A549 (cell line): ENCODE results near the gene DEAF1. TPM values are rescaled to one million over a fixed set of nuclear protein-coding genes. Genes with fewer than 3 reads are reported as not detected.

Experiments
- ATAC-seq, 2 experiments: fragments of 200-7000 bp in 1 of 2; fragments of >200 bp in 1 of 2; cut with Nextera tagmentation in 1 of 2; cut with Tn5 transposase in 1 of 2; 3 replicates each; pipeline versions ENCODE4 v1.8.0 to v1.9.1; 2018 to 2020; ENCODE audit warnings: mild to moderate bottlenecking in 1 of 2, moderate library complexity in 1 of 2
- CTCF ChIA-PET: fragments of 300-600 bp; sonication (Branson Sonifier 250); formaldehyde crosslinking; extraction: SDS; loops from one replicate; lab custom pipeline; 2021; ENCODE audit warnings: antibody characterized with exemption, inconsistent platforms; lab: Yijun Ruan, JAX
- POLR2A ChIA-PET: fragments of 350-600 bp; formaldehyde crosslinking; extraction: SDS; loops from one replicate; lab custom pipeline; 2021; ENCODE audit warnings: antibody characterized with exemption, inconsistent platforms; lab: Yijun Ruan, JAX
- DNase-seq, 2 experiments: peaks; one replicate each; pipeline versions ENCODE4 v3.0.0 to v3.0.0-alpha.2; 2011 to 2016; ENCODE audit warnings: low read depth in 1 of 2, low spot score in 1 of 2
- FAIRE-seq: peaks from 2 replicates; lab custom pipeline; 2011; peaks lifted over from hg19 to GRCh38; lab: Jason Lieb, UNC
- H3K27ac ChIP-seq, 2 experiments: fragments of >200 bp; sonication (Bioruptor Twin); formaldehyde crosslinking; 3 replicates each; pipeline ENCODE4 v1.5.1; 2016 to 2017
- H3K4me1 ChIP-seq: fragments of >200 bp; sonication (Bioruptor Twin); formaldehyde crosslinking; 3 replicates; pipeline ENCODE4 v1.6.1; 2016
- H3K4me2 ChIP-seq: fragments of >200 bp; sonication (Bioruptor Twin); formaldehyde crosslinking; 3 replicates; pipeline ENCODE4 v1.6.1; 2016
- H3K4me3 ChIP-seq: fragments of >200 bp; sonication (Bioruptor Twin); formaldehyde crosslinking; 3 replicates; pipeline ENCODE4 v1.5.1; 2016
- H3K9me3 ChIP-seq: fragments of >200 bp; sonication (Bioruptor Twin); formaldehyde crosslinking; 3 replicates; pipeline ENCODE4 v1.6.1; 2016
- EHF ChIP-seq: fragments of 250-450 bp; sonication (Bioruptor Pico); IDR thresholded peaks from 2 replicates; pipeline ENCODE4 v1.5.0; 2020; ENCODE audit warnings: mild to moderate bottlenecking
- FOSB ChIP-seq: fragments of 250-450 bp; sonication (Bioruptor Pico); IDR thresholded peaks from 2 replicates; pipeline ENCODE4 v1.5.0; 2020; ENCODE audit warnings: mild to moderate bottlenecking, moderate library complexity
- FOSL2 ChIP-seq, 2 experiments: fragments of 450-650 bp in 1 of 2; fragments of >200 bp in 1 of 2; sonication (Bioruptor Twin) in 1 of 2; formaldehyde crosslinking; IDR thresholded peaks; 2 replicates each; pipeline versions ENCODE4 v1.5.0 to v1.6.1; 2016 to 2020; ENCODE audit warnings: mild to moderate bottlenecking in 1 of 2, moderate library complexity in 1 of 2
- GATA3 ChIP-seq: IDR thresholded peaks from 2 replicates; pipeline ENCODE4 v1.6.1; 2012; ENCODE audit warnings: borderline replicate concordance
- HEYL ChIP-seq: fragments of 250-450 bp; sonication (Bioruptor Pico); IDR thresholded peaks from 2 replicates; pipeline ENCODE4 v1.8.0; 2021; ENCODE audit warnings: mild to moderate bottlenecking, moderate library complexity
- KDM1A ChIP-seq: fragments of 200-600 bp; sonication (generic); IDR thresholded peaks from 2 replicates; pipeline ENCODE4 v1.6.1; 2016; ENCODE audit warnings: low read depth, mild to moderate bottlenecking
- KDM5A ChIP-seq: fragments of 200-600 bp; sonication (generic); IDR thresholded peaks from 2 replicates; pipeline ENCODE4 v1.6.1; 2016; ENCODE audit warnings: antibody characterized with exemption, mild to moderate bottlenecking
- NR3C1 ChIP-seq: fragments of >200 bp; sonication (Bioruptor Twin); formaldehyde crosslinking; IDR thresholded peaks from 3 replicates; pipeline ENCODE4 v1.6.1; 2017
- POLR2A ChIP-seq: IDR thresholded peaks from 2 replicates; pipeline ENCODE4 v1.6.1; 2012; ENCODE audit warnings: mild to moderate bottlenecking, low read length
- ZSCAN20 ChIP-seq: fragments of 250-450 bp; sonication (Bioruptor Pico); IDR thresholded peaks from 2 replicates; pipeline ENCODE4 v1.8.0; 2022; ENCODE audit warnings: mild to moderate bottlenecking, moderate library complexity
- whole genome bisulfite sequencing: methylation state at CpG from one replicate; pipeline ENCODE4 v1.1.6; 2017; ENCODE audit errors: missing lambda C conversion rate; 5-methylcytosine and 5-hydroxymethylcytosine counted together
- polyA plus RNA-seq, 4 experiments: library from polyadenylated mRNA; depleted of rRNA in 3 of 4; stranded (reverse); fragments of >200 nt; fragmentation: RNase III in 1 of 4; extraction: RNeasy Plus Mini Kit Qiagen cat#74134 plus additional on column Dnase treatment in 1 of 4; gene quantifications; 2 replicates in 3 of 4; 3 replicates in 1 of 4; pipeline ENCODE4 v1.2.3, GENCODE V29; 2011 to 2017
- TF ChIP-seq, protein P1 (sequence below): fragments of 250-450 bp; sonication (Bioruptor Pico); IDR thresholded peaks from 2 replicates; pipeline ENCODE4 v1.5.0; 2021; ENCODE audit warnings: mild to moderate bottlenecking, moderate library complexity, borderline replicate concordance
- TF ChIP-seq, protein P2 (sequence below): fragments of >200 bp; sonication (Bioruptor Twin); formaldehyde crosslinking; IDR thresholded peaks from 2 replicates; pipeline ENCODE4 v1.6.1; 2016
- TF ChIP-seq, protein P3 (sequence below): IDR thresholded peaks from 2 replicates; pipeline ENCODE4 v1.6.1; 2012
- TF ChIP-seq, protein P4 (sequence below): IDR thresholded peaks from 2 replicates; pipeline ENCODE4 v1.6.1; 2012; ENCODE audit warnings: low read depth, borderline replicate concordance
- TF ChIP-seq, protein P5 (sequence below): fragments of 200-600 bp; sonication (generic); IDR thresholded peaks from 2 replicates; pipeline ENCODE4 v1.6.1; 2016; ENCODE audit warnings: antibody characterized with exemption, mild to moderate bottlenecking, moderate library complexity
- TF ChIP-seq, protein P6 (sequence below): fragments of 150-350 bp; IDR thresholded peaks from 2 replicates; pipeline ENCODE4 v1.6.1; 2014; ENCODE audit warnings: low read depth, mild to moderate bottlenecking, low read length

Gene DEAF1
- polyA plus RNA-seq, 2 of the 4 experiments (the other 2 are of a cell fraction) = 16.0 to 24.0 TPM

DNA sequence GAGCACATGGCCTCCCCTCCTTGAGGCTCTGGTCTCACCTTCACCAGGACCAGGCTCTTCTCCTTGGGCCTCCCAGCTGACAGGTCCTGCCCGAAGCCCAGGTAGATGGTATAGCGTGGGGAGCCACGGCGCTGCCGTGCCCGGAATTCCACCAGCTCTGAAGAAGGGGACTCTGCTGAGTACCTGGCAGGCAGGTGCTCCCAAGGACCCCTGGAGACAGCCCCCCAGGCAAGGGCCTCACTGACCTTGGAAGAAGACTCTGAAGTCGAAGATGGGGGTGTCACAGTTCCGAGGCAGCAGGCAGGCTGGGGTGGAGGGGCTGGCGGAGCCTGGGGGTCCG, 82.1 kb downstream of the DEAF1 start:
- FAIRE-seq = no peak
- DNase-seq = no peak
- ATAC-seq = no peak
- no peak overlapping the region for H3K4me2 ChIP-seq
- ChIA-PET POLR2A (interaction anchor here (1.0 to 1.5 kb wide), 2 partner anchors 37 kb away, joined by 4 to 5 read pairs; partner anchors contain the start of gene PHRF1), CTCF (interaction anchor here (0.7 to 1.5 kb wide), 5 partner anchors 10 to 111 kb away, joined by 3 to 5 read pairs (median 3); no protein-coding TSS in a partner anchor)
- peaks cover 13% of the 10 kb centered on the region; the same call in 2 of the 3 replicates for H3K4me1 ChIP-seq
- H3K4me3 ChIP-seq = no peak overlapping the region
- no peaks in the 10 kb centered on the region for H3K9me3 ChIP-seq
- no peak overlapping the region for H3K27ac ChIP-seq
- 98% methylated on average over 6 of the region's 10 CpGs for WGBS
- TF ChIP-seq POLR2A (no peak), EHF (CRISPR knock-in tag) (no peak), FOSB (CRISPR knock-in tag) (no peak), NR3C1 (no peak), KDM5A (no peak), FOSL2 (IDR thresholded peaks at IDR 0.05) (no peak), FOSL2 (CRISPR knock-in tag; IDR thresholded peaks at IDR 0.05) (no peak), KDM1A (no peak), GATA3 (no peak)
- TF ChIP-seq, protein P1, sequence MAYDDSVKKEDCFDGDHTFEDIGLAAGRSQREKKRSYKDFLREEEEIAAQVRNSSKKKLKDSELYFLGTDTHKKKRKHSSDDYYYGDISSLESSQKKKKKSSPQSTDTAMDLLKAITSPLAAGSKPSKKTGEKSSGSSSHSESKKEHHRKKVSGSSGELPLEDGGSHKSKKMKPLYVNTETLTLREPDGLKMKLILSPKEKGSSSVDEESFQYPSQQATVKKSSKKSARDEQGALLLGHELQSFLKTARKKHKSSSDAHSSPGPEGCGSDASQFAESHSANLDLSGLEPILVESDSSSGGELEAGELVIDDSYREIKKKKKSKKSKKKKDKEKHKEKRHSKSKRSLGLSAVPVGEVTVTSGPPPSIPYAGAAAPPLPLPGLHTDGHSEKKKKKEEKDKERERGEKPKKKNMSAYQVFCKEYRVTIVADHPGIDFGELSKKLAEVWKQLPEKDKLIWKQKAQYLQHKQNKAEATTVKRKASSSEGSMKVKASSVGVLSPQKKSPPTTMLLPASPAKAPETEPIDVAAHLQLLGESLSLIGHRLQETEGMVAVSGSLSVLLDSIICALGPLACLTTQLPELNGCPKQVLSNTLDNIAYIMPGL (CRISPR knock-in tag) = no peak
- TF ChIP-seq, protein P2, sequence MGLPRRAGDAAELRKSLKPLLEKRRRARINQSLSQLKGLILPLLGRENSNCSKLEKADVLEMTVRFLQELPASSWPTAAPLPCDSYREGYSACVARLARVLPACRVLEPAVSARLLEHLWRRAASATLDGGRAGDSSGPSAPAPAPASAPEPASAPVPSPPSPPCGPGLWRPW = no peak
- TF ChIP-seq, protein P3, sequence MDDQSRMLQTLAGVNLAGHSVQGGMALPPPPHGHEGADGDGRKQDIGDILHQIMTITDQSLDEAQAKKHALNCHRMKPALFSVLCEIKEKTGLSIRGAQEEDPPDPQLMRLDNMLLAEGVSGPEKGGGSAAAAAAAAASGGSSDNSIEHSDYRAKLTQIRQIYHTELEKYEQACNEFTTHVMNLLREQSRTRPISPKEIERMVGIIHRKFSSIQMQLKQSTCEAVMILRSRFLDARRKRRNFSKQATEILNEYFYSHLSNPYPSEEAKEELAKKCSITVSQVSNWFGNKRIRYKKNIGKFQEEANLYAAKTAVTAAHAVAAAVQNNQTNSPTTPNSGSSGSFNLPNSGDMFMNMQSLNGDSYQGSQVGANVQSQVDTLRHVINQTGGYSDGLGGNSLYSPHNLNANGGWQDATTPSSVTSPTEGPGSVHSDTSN = no peak
- TF ChIP-seq, protein P4, sequence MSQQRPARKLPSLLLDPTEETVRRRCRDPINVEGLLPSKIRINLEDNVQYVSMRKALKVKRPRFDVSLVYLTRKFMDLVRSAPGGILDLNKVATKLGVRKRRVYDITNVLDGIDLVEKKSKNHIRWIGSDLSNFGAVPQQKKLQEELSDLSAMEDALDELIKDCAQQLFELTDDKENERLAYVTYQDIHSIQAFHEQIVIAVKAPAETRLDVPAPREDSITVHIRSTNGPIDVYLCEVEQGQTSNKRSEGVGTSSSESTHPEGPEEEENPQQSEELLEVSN = no peak
- TF ChIP-seq, protein P5, sequence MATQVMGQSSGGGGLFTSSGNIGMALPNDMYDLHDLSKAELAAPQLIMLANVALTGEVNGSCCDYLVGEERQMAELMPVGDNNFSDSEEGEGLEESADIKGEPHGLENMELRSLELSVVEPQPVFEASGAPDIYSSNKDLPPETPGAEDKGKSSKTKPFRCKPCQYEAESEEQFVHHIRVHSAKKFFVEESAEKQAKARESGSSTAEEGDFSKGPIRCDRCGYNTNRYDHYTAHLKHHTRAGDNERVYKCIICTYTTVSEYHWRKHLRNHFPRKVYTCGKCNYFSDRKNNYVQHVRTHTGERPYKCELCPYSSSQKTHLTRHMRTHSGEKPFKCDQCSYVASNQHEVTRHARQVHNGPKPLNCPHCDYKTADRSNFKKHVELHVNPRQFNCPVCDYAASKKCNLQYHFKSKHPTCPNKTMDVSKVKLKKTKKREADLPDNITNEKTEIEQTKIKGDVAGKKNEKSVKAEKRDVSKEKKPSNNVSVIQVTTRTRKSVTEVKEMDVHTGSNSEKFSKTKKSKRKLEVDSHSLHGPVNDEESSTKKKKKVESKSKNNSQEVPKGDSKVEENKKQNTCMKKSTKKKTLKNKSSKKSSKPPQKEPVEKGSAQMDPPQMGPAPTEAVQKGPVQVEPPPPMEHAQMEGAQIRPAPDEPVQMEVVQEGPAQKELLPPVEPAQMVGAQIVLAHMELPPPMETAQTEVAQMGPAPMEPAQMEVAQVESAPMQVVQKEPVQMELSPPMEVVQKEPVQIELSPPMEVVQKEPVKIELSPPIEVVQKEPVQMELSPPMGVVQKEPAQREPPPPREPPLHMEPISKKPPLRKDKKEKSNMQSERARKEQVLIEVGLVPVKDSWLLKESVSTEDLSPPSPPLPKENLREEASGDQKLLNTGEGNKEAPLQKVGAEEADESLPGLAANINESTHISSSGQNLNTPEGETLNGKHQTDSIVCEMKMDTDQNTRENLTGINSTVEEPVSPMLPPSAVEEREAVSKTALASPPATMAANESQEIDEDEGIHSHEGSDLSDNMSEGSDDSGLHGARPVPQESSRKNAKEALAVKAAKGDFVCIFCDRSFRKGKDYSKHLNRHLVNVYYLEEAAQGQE = no peak

DNA sequence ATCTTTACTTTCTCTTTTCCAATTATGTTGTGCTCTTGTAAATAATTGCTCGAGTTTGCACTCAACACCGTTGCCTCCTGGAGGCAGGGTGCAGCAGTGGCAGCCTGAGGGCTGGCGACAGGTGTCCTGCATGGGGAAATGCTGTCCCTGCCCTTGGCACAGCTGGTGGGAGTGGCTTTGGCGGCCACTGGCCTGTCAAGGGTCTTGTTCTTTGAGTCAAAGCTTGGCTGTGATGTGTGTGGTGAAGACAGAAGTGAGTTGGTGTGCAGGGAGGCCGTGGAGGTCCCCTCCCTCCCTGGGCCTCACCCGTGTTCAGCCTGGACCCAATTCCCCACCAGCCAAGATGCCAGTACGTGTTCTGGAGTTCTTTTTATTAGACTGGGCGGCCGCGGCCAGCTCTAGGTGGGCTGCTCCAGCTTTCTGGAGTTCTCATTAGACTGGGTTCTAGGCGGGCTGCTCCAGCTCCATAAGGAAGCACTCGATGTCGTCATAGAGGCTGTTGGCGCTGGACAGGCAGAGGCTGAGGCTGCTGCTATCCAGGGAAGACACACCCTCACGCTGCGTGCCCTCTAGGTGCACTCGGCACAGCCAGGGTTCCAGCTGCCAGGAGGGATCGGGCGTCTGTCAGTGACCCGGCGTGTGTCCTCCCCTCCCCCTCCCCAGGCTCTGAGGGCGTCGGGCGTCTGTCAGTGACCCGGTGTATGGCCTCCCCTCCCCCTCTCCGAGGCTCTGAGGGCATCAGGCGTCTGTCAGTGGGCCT, 82.6 kb downstream of the DEAF1 start:
- POLR2A ChIA-PET = interaction anchor here (1.0 kb wide), 1 partner anchor 36 kb away, joined by 4 read pairs; the partner anchor contains the start of gene PHRF1
- TF ChIP-seq EHF (CRISPR knock-in tag) = no peak
- no peak for TF ChIP-seq ZSCAN20 (CRISPR knock-in tag)
- TF ChIP-seq, protein P6, sequence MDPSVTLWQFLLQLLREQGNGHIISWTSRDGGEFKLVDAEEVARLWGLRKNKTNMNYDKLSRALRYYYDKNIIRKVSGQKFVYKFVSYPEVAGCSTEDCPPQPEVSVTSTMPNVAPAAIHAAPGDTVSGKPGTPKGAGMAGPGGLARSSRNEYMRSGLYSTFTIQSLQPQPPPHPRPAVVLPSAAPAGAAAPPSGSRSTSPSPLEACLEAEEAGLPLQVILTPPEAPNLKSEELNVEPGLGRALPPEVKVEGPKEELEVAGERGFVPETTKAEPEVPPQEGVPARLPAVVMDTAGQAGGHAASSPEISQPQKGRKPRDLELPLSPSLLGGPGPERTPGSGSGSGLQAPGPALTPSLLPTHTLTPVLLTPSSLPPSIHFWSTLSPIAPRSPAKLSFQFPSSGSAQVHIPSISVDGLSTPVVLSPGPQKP = no peak
- TF ChIP-seq, protein P2 = no peak
- no peak for TF ChIP-seq HEYL (CRISPR knock-in tag)
- Histone ChIP-seq H3K27ac (no peak overlapping the region), H3K4me3 (no peak overlapping the region), H3K4me2 (no peak overlapping the region), H3K4me1 (peaks cover 13% of the 10 kb centered on the region; the same call in 2 of the 3 replicates), H3K9me3 (no peaks in the 10 kb centered on the region)
- 80% methylated on average over 18 of the region's 27 CpGs for WGBS
- FAIRE-seq (no peak), DNase-seq (peak; percentile 35 to 57), ATAC-seq (0 out of 6 replicates have a peak, but pooled peaks of 1 of the 2 experiments have one; percentile 17)
- CTCF ChIA-PET = interaction anchor here (0.6 to 2.7 kb wide), 6 partner anchors 11 to 110 kb away, joined by 3 to 8 read pairs (median 3); no protein-coding TSS in a partner anchor
